H9 (cell line): ENCODE results near the gene TMEM91. TPM values are rescaled to one million over a fixed set of nuclear protein-coding genes. Genes with fewer than 3 reads are reported as not detected.

Experiments
- DNase-seq: peaks from one replicate; pipeline ENCODE4 v3.0.0-alpha.2; 2017
- H2AFZ ChIP-seq: one replicate; pipeline ENCODE4 v1.6.1; 2013; ENCODE audit warnings: mild to moderate bottlenecking, low read length, control low read depth, moderate library complexity
- H2AK5ac ChIP-seq: 2 replicates; pipeline ENCODE4 v1.6.1; 2013; ENCODE audit warnings: low read length, control low read depth, mixed read lengths; ENCODE audit not compliant: insufficient read length
- H2BK120ac ChIP-seq: one replicate; pipeline ENCODE4 v1.6.1; 2013; ENCODE audit warnings: low read depth, mild to moderate bottlenecking, low read length, control low read depth, inconsistent platforms; ENCODE audit not compliant: poor library complexity, severe bottlenecking
- H2BK12ac ChIP-seq: 2 replicates; pipeline ENCODE4 v1.6.1; 2013; ENCODE audit warnings: low read length, control low read depth, mixed read lengths, low read depth; ENCODE audit not compliant: insufficient read length
- H2BK15ac ChIP-seq: 2 replicates; pipeline ENCODE4 v1.6.1; 2013; ENCODE audit warnings: low read depth, low read length, control low read depth
- H2BK20ac ChIP-seq: one replicate; pipeline ENCODE4 v1.6.1; 2013; ENCODE audit warnings: low read depth, mild to moderate bottlenecking, low read length, control low read depth, inconsistent platforms; ENCODE audit not compliant: poor library complexity, severe bottlenecking
- H2BK5ac ChIP-seq: 2 replicates; pipeline ENCODE4 v1.6.1; 2013; ENCODE audit warnings: low read length, control low read depth, mixed read lengths; ENCODE audit not compliant: insufficient read length
- H3K14ac ChIP-seq: 2 replicates; pipeline ENCODE4 v1.6.1; 2013; ENCODE audit warnings: low read length, control low read depth; ENCODE audit not compliant: insufficient read depth
- H3K18ac ChIP-seq: 2 replicates; pipeline ENCODE4 v1.6.1; 2013; ENCODE audit warnings: low read depth, mild to moderate bottlenecking, mixed read lengths, low read length, control low read depth; ENCODE audit not compliant: insufficient read length
- H3K23ac ChIP-seq: 2 replicates; pipeline ENCODE4 v1.6.1; 2013; ENCODE audit warnings: low read length, control low read depth, mixed read lengths, low read depth; ENCODE audit not compliant: insufficient read length
- H3K23me2 ChIP-seq: 2 replicates; pipeline ENCODE4 v1.6.1; 2013; ENCODE audit warnings: low read depth, mild to moderate bottlenecking, mixed read lengths, low read length, control low read depth; ENCODE audit not compliant: insufficient read length, poor library complexity, severe bottlenecking
- H3K27ac ChIP-seq: 2 replicates; pipeline ENCODE4 v1.5.1; 2013; ENCODE audit warnings: low read length, control low read depth, mixed read lengths, low read depth; ENCODE audit not compliant: insufficient read length
- H3K27me3 ChIP-seq: 2 replicates; pipeline ENCODE4 v1.6.1; 2013; ENCODE audit warnings: low read length, control low read depth, inconsistent platforms; ENCODE audit not compliant: insufficient read depth
- H3K4ac ChIP-seq: 2 replicates; pipeline ENCODE4 v1.6.1; 2013; ENCODE audit warnings: low read depth, mild to moderate bottlenecking, control low read depth, inconsistent platforms, low read length, moderate library complexity
- H3K4me1 ChIP-seq: 2 replicates; pipeline ENCODE4 v1.6.1; 2013; ENCODE audit warnings: low read length, control low read depth, inconsistent platforms; ENCODE audit not compliant: insufficient read depth
- H3K4me2 ChIP-seq: 2 replicates; pipeline ENCODE4 v1.6.1; 2013; ENCODE audit warnings: low read length, control low read depth, mixed read lengths; ENCODE audit not compliant: insufficient read length, insufficient read depth
- H3K56ac ChIP-seq: 2 replicates; pipeline ENCODE4 v1.6.1; 2013; ENCODE audit warnings: low read depth, mild to moderate bottlenecking, mixed read lengths, low read length, control low read depth; ENCODE audit not compliant: insufficient read length
- H3K79me1 ChIP-seq: 2 replicates; pipeline ENCODE4 v1.6.1; 2013; ENCODE audit warnings: low read depth, mild to moderate bottlenecking, moderate library complexity, low read length, control low read depth, inconsistent platforms; ENCODE audit not compliant: insufficient read depth, poor library complexity, severe bottlenecking
- H3K79me2 ChIP-seq: 2 replicates; pipeline ENCODE4 v1.6.1; 2013; ENCODE audit warnings: low read length, control low read depth, inconsistent platforms; ENCODE audit not compliant: insufficient read depth
- H3K9ac ChIP-seq: 2 replicates; pipeline ENCODE4 v1.6.1; 2013; ENCODE audit warnings: low read length, control low read depth, mixed read lengths; ENCODE audit not compliant: insufficient read length; ENCODE audit errors: extremely low read depth
- H3K9me3 ChIP-seq: one replicate; pipeline ENCODE4 v1.6.1; 2013; ENCODE audit warnings: low read depth, low read length, inconsistent platforms; ENCODE audit not compliant: control insufficient read depth
- H3T11ph ChIP-seq: one replicate; pipeline ENCODE4 v1.6.1; 2013; ENCODE audit warnings: mild to moderate bottlenecking, low read length, control low read depth, inconsistent platforms
- H4K20me1 ChIP-seq: one replicate; pipeline ENCODE4 v1.6.1; 2013; ENCODE audit not compliant: control insufficient read depth, insufficient read length, insufficient read depth
- H4K5ac ChIP-seq: 2 replicates; pipeline ENCODE4 v1.6.1; 2013; ENCODE audit warnings: low read depth, mild to moderate bottlenecking, mixed read lengths, low read length, control low read depth; ENCODE audit not compliant: insufficient read length
- H4K8ac ChIP-seq: replicated peaks from 2 replicates; pipeline ENCODE4 v1.6.1; 2013; ENCODE audit warnings: low read length, control low read depth, mixed read lengths, low read depth; ENCODE audit not compliant: insufficient read length
- H4K91ac ChIP-seq: 2 replicates; pipeline ENCODE4 v1.6.1; 2013; ENCODE audit warnings: low read depth, mild to moderate bottlenecking, moderate library complexity, mixed read lengths, low read length, control low read depth; ENCODE audit not compliant: insufficient read length
- H3K27ac Mint-ChIP-seq, 3 experiments: 2 replicates in 2 of 3; 3 replicates in 1 of 3; pipeline ENCODE4 v1.8.0; 2020 to 2021; ENCODE audit warnings: mixed read lengths in 3 of 3, mild to moderate bottlenecking in 1 of 3, moderate library complexity in 1 of 3
- H3K27me3 Mint-ChIP-seq: 2 replicates; pipeline ENCODE4 v1.8.0; 2021; ENCODE audit warnings: low read depth, mild to moderate bottlenecking, moderate library complexity, mixed read lengths
- H3K36me3 Mint-ChIP-seq, 3 experiments: 2 replicates in 2 of 3; 3 replicates in 1 of 3; pipeline ENCODE4 v1.8.0; 2020 to 2021; ENCODE audit warnings: low read depth in 3 of 3, mixed read lengths in 3 of 3; ENCODE audit not compliant: insufficient read depth in 1 of 3
- H3K4me1 Mint-ChIP-seq, 2 experiments: 2 replicates each; pipeline ENCODE4 v1.8.0; 2020; ENCODE audit warnings: mixed read lengths in 2 of 2
- H3K4me3 Mint-ChIP-seq, 2 experiments: 2 replicates in 1 of 2; 3 replicates in 1 of 2; pipeline ENCODE4 v1.8.0; 2020 to 2021; ENCODE audit warnings: mild to moderate bottlenecking in 2 of 2, mixed read lengths in 2 of 2, moderate library complexity in 1 of 2
- H3K9me3 Mint-ChIP-seq, 2 experiments: 2 replicates in 1 of 2; 3 replicates in 1 of 2; pipeline ENCODE4 v1.8.0; 2020; ENCODE audit warnings: mild to moderate bottlenecking in 2 of 2, mixed read lengths in 2 of 2, moderate library complexity in 1 of 2
- WGBS: extraction: QIAGEN DNeasy Blood & Tissue Kit; methylation state at CpG from one replicate; pipeline ENCODE4 v1.1.7; 2013; ENCODE audit warnings: missing lambda C conversion rate, low lambda C conversion rate, mixed read lengths; ENCODE audit not compliant: insufficient read length; ENCODE audit errors: extremely low coverage; 5-methylcytosine and 5-hydroxymethylcytosine counted together
- total RNA-seq: library from RNA; stranded (reverse); gene quantifications from 2 replicates; pipeline ENCODE4 v1.2.1, GENCODE V29; 2021
- TF ChIP-seq, protein P1 (sequence below): fragments of 200-600 bp; sonication (generic); conservative IDR thresholded peaks from 3 replicates; pipeline ENCODE4 v1.8.0; 2021; ENCODE audit warnings: antibody characterized with exemption, mild to moderate bottlenecking

The TMEM91 gene
- total RNA-seq, 1 experiment from 2014 or later = 5.7 TPM

GRCh38 chr19:41433171-41433570 lies 56.8 kb downstream of the TMEM91 start:
- no CpG with 5 or more reads among the region's 18 CpGs for WGBS
- no peak for DNase-seq
- Histone ChIP-seq H4K5ac (no peak overlapping the region), H3K56ac (no peak overlapping the region), H3K9ac (no peak overlapping the region), H4K8ac (no peak overlapping the region), H3T11ph (no peak overlapping the region), H2AFZ (no peak overlapping the region), H4K20me1 (no peaks in the 10 kb centered on the region), H3K4me1 (no peaks in the 10 kb centered on the region), H2BK5ac (no peak overlapping the region), H3K27me3 (no peaks in the 10 kb centered on the region), H2BK20ac (no peak overlapping the region), H3K18ac (no peak overlapping the region), H2AK5ac (no peak overlapping the region), H3K4me2 (no peak overlapping the region), H2BK120ac (no peak overlapping the region), H3K79me1 (no peaks in the 10 kb centered on the region), H3K79me2 (no peaks in the 10 kb centered on the region), H3K4ac (no peak overlapping the region), H4K91ac (no peak overlapping the region), H3K23ac (no peak overlapping the region), H2BK15ac (no peak overlapping the region), H3K27ac (no peak overlapping the region), H2BK12ac (no peak overlapping the region), H3K23me2 (peaks cover 3% of the 10 kb centered on the region), H3K14ac (no peak overlapping the region), H3K9me3 (no peaks in the 10 kb centered on the region)
- no peak overlapping the region for H3K27ac Mint-ChIP-seq
- TF ChIP-seq, protein P1, sequence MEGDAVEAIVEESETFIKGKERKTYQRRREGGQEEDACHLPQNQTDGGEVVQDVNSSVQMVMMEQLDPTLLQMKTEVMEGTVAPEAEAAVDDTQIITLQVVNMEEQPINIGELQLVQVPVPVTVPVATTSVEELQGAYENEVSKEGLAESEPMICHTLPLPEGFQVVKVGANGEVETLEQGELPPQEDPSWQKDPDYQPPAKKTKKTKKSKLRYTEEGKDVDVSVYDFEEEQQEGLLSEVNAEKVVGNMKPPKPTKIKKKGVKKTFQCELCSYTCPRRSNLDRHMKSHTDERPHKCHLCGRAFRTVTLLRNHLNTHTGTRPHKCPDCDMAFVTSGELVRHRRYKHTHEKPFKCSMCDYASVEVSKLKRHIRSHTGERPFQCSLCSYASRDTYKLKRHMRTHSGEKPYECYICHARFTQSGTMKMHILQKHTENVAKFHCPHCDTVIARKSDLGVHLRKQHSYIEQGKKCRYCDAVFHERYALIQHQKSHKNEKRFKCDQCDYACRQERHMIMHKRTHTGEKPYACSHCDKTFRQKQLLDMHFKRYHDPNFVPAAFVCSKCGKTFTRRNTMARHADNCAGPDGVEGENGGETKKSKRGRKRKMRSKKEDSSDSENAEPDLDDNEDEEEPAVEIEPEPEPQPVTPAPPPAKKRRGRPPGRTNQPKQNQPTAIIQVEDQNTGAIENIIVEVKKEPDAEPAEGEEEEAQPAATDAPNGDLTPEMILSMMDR = no peak
- H3K9me3 Mint-ChIP-seq = no peaks in the 10 kb centered on the region
- no peaks in the 10 kb centered on the region for H3K27me3 Mint-ChIP-seq
- H3K4me3 Mint-ChIP-seq = no peak overlapping the region
- peaks cover 2 to 11% of the 10 kb centered on the region in 2 experiments for H3K4me1 Mint-ChIP-seq
- peaks cover 20 to 40% (median 37%) of the 10 kb centered on the region in 3 experiments; a peak in 6 of 7 replicates for H3K36me3 Mint-ChIP-seq

Other genes starting within 250 kb of the TMEM91 start
- gene CYP2S1, start 183.3 kb upstream of the TMEM91 start, total RNA-seq = 159 and 175 TPM in 2 replicates
- gene AXL, start 157.3 kb upstream of the TMEM91 start, total RNA-seq = 29.4 and 30.3 TPM in 2 replicates
- gene HNRNPUL1, start 112.2 kb upstream of the TMEM91 start, total RNA-seq = 309 and 315 TPM in 2 replicates
- 37.2 and 39.4 TPM in 2 replicates for gene CCDC97, start 66.4 kb upstream of the TMEM91 start, total RNA-seq
- gene TGFB1, start 22.6 kb upstream of the TMEM91 start, total RNA-seq = 30.1 and 31.3 TPM in 2 replicates
- 4.8 and 5.2 TPM in 2 replicates for gene B9D2, start 12.4 kb upstream of the TMEM91 start, total RNA-seq
- gene EXOSC5, start 20.8 kb downstream of the TMEM91 start, total RNA-seq = 58.7 and 62.1 TPM in 2 replicates
- 21.1 and 28.3 TPM in 2 replicates for gene BCKDHA, start 21.3 kb downstream of the TMEM91 start, total RNA-seq
- 0.86 and 0.96 TPM in 2 replicates for gene B3GNT8, start 50.8 kb downstream of the TMEM91 start, total RNA-seq
- 70.5 and 74.7 TPM in 2 replicates for gene DMAC2, start 63.4 kb downstream of the TMEM91 start, total RNA-seq
- not detected in 2 replicates for gene ERICH4, start 66.6 kb downstream of the TMEM91 start, total RNA-seq
- not detected in 2 replicates for gene CEACAM21, start 199.6 kb downstream of the TMEM91 start, total RNA-seq